ENCODE data around the gene MED10.

DNA sequence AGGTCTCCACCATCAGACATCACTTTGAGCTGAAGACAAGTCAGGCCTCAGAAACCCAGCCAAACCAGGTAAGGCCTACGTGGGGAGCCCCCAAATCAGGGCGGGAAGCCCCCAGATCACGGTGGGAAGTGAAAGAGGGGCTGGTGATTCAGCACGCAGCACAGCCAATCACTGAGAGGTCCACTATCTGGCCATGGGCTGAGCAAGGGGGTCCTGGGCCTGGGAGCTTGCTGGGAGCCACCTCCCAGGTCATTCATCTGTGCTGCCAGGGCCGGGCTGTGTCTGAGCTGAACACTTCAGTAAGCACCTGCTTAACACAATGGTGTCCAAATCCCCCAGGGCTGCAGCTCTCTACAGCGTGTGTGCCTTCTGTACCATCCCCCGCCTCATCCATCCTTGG, 15.5 kb downstream of the MED10 start:
- TF ChIP-seq, protein P1, sequence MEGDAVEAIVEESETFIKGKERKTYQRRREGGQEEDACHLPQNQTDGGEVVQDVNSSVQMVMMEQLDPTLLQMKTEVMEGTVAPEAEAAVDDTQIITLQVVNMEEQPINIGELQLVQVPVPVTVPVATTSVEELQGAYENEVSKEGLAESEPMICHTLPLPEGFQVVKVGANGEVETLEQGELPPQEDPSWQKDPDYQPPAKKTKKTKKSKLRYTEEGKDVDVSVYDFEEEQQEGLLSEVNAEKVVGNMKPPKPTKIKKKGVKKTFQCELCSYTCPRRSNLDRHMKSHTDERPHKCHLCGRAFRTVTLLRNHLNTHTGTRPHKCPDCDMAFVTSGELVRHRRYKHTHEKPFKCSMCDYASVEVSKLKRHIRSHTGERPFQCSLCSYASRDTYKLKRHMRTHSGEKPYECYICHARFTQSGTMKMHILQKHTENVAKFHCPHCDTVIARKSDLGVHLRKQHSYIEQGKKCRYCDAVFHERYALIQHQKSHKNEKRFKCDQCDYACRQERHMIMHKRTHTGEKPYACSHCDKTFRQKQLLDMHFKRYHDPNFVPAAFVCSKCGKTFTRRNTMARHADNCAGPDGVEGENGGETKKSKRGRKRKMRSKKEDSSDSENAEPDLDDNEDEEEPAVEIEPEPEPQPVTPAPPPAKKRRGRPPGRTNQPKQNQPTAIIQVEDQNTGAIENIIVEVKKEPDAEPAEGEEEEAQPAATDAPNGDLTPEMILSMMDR (conservative IDR thresholded peaks at IDR 0.05; ENCODE audit: low read depth in 2 of 2), result no peak
- no peak for TF ChIP-seq POLR2AphosphoS5 (IDR thresholded peaks at IDR 0.05; ENCODE audit: low read depth)
- no peak for TF ChIP-seq JUNB (IDR thresholded peaks at IDR 0.05; ENCODE audit: unreplicated experiment)
- no peak for TF ChIP-seq CREB1 (CRISPR knock-in tag; IDR thresholded peaks at IDR 0.05; ENCODE audit: low read depth)
- TF ChIP-seq EZH2phosphoT487 (IDR thresholded peaks at IDR 0.05; ENCODE audit: unreplicated experiment), result no peak
- TF ChIP-seq EZH2 (IDR thresholded peaks at IDR 0.05; ENCODE audit: low read depth, unreplicated experiment), result no peak
- TF ChIP-seq ETS1 (IDR thresholded peaks at IDR 0.05), result no peak
- TF ChIP-seq ZNF114 (CRISPR knock-in tag; IDR thresholded peaks at IDR 0.05), result no peak
- TF ChIP-seq, protein P2, sequence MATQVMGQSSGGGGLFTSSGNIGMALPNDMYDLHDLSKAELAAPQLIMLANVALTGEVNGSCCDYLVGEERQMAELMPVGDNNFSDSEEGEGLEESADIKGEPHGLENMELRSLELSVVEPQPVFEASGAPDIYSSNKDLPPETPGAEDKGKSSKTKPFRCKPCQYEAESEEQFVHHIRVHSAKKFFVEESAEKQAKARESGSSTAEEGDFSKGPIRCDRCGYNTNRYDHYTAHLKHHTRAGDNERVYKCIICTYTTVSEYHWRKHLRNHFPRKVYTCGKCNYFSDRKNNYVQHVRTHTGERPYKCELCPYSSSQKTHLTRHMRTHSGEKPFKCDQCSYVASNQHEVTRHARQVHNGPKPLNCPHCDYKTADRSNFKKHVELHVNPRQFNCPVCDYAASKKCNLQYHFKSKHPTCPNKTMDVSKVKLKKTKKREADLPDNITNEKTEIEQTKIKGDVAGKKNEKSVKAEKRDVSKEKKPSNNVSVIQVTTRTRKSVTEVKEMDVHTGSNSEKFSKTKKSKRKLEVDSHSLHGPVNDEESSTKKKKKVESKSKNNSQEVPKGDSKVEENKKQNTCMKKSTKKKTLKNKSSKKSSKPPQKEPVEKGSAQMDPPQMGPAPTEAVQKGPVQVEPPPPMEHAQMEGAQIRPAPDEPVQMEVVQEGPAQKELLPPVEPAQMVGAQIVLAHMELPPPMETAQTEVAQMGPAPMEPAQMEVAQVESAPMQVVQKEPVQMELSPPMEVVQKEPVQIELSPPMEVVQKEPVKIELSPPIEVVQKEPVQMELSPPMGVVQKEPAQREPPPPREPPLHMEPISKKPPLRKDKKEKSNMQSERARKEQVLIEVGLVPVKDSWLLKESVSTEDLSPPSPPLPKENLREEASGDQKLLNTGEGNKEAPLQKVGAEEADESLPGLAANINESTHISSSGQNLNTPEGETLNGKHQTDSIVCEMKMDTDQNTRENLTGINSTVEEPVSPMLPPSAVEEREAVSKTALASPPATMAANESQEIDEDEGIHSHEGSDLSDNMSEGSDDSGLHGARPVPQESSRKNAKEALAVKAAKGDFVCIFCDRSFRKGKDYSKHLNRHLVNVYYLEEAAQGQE (IDR thresholded peaks at IDR 0.05; ENCODE audit: unreplicated experiment), result no peak
- TF ChIP-seq NANOG (IDR thresholded peaks at IDR 0.05; ENCODE audit: borderline replicate concordance), result no peak
